SK-N-MC (cell line): Measurements from ENCODE around the gene SLC7A5.
"Not testable (repeated sequence)": the region's sequence is repeated elsewhere in the genome, so short reads cannot be mapped to it uniquely, and the experiment has no call there.

Source experiments
- DNase-seq: peaks from one replicate; pipeline ENCODE4 v3.0.0-alpha.2; 2011; ENCODE audit warnings: low read depth, low spot score
- H3K27ac ChIP-seq: fragments of 200-600 bp; sonication (generic); 2 replicates; pipeline ENCODE4 v1.5.1; 2016; ENCODE audit warnings: mixed run types
- H3K36me3 ChIP-seq: fragments of 200-600 bp; sonication (generic); 2 replicates; pipeline ENCODE4 v1.6.1; 2017; ENCODE audit warnings: antibody characterized with exemption, low read length, mixed read lengths; ENCODE audit not compliant: insufficient read depth
- H3K4me3 ChIP-seq: fragments of 200-600 bp; sonication (generic); 2 replicates; pipeline ENCODE4 v1.5.1; 2016
- H3K9ac ChIP-seq: fragments of 200-600 bp; sonication (generic); 2 replicates; pipeline ENCODE4 v1.8.0; 2017; ENCODE audit warnings: mixed run types, mixed read lengths; ENCODE audit not compliant: insufficient read length
- H3K9me3 ChIP-seq: fragments of 200-600 bp; sonication (generic); 2 replicates; pipeline ENCODE4 v1.6.1; 2017; ENCODE audit warnings: low read depth, mild to moderate bottlenecking, antibody characterized with exemption, low read length, moderate library complexity, mixed read lengths
- EZH2 ChIP-seq: fragments of 200-600 bp; sonication (generic); IDR thresholded peaks from one replicate; pipeline ENCODE4 v1.6.1; 2017; ENCODE audit warnings: antibody characterized with exemption
- FOXP2 ChIP-seq: optimal IDR thresholded peaks from 2 replicates; pipeline ENCODE3; 2011; ENCODE audit warnings: mild to moderate bottlenecking, moderate library complexity; ENCODE audit not compliant: insufficient read depth; ENCODE audit errors: extremely low read length, control extremely low read depth
- POLR2AphosphoS5 ChIP-seq: IDR thresholded peaks from 2 replicates; pipeline ENCODE4 v1.6.1; 2012; ENCODE audit warnings: mild to moderate bottlenecking, low read depth, low read length, borderline replicate concordance

SLC7A5 gene

DNA sequence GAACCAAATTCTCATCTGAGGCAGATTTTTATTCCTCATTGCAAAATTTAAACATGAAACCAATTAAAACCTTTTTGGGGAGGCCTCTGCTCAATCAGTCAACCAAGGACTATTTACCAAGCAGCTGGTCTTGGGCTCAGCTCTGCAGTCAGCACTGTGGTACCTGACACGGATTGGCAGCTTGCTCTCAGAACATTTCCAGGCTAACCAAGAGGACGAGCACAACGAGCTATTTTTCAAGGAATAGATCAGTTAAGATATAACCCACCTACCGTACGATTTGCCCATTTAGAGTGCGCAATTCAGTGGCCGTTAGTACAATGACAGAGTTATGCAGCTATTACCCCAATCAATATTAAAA is 77.1 kb downstream of the SLC7A5 start:
- no peak for DNase-seq
- Histone ChIP-seq H3K9me3 (no peaks in the 10 kb centered on the region), H3K36me3 (no peaks in the 10 kb centered on the region), H3K4me3 (no peak overlapping the region), H3K9ac (no peak overlapping the region), H3K27ac (no peak overlapping the region)
- TF ChIP-seq POLR2AphosphoS5 (no peak), EZH2 (no peak), FOXP2 (no peak)

DNA sequence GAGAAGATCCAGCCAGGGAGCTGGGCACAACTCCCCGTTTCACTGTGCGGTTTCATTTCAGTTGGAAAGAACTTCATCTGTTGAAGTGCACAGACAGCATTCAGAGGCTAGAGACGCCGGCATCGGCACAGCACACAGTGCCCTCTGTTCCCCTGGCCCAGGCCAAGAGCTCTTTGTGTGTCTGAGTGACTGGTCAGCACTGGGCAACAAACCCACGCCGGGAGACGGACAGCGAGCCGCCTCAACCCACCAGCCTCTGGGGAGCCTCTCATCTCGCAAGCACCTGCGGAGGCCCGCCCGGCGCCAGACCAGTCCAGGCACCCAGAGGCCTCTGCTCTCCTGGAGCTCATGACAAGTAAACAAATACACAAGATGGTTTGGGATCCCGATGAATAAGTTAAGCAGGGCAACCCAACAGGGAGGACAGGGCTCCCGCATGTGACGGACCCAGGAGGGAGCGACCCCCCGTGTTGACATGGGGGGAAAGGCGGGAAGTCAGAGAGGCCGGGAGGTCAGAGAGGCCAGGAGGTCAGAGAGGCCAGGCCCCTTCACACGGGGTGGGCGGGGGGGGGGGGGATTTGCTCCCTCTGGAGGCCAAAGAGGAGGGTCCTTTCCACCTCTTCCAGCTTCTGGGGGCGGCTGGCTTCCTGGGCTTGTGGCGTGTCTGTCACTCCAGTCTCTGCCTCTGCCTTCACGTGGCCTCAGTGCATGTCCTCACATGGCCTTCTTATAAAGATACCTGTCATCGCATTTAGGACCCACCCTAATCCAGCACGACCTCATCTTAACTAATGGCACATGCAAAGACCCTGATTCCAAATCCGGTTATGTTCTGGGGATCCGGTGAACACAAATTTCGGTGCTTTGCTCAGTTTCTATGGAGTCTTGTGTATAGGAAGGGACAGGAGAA is 77.8 kb downstream of the SLC7A5 start:
- Histone ChIP-seq H3K36me3 (no peaks in the 10 kb centered on the region), H3K27ac (no peak overlapping the region), H3K9ac (no peak overlapping the region), H3K4me3 (no peak overlapping the region), H3K9me3 (no peaks in the 10 kb centered on the region)
- DNase-seq, result no peak
- TF ChIP-seq POLR2AphosphoS5 (no peak), FOXP2 (no peak), EZH2 (no peak)

DNA sequence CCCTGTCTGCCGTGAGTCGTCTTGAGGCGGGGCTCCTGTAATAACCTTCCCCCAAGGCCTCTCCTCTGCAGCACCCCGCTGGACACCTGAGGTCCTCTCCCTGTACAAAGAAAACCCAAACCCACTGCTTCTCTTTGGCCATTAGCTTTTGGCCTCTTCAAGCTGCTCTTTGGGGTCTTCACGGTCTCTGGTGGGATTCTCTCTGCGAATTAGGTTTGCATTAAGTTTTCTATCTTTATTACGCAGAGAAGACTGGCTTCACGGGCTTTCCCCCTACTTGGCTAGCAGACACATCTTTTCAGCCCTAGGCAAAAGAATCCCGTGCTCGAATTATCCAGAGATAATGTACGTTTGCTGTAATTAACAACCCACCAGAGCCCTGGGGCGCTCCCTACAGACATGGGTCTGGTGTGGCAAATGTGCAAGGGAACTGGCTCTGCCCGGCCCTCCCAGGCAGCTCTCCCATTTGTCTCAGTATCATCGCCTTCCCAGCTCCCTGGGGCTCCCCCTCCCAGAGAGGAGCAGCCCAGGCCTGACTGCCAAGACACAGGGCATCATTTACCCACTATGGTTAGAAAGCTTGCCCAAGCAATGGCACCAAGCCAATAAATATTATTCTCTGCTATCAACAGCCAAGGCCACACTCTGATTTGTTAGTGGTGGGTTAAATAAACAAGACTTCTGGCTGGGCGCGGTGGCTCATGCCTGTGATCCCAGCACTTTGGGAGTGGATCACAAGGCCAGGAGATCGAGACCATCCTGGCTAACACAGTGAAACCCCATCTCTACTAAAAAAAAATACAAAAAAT is 78.8 kb downstream of the SLC7A5 start:
- no peak overlapping the region for H3K4me3 ChIP-seq
- no peak overlapping the region for H3K9ac ChIP-seq
- DNase-seq, result no peak
- H3K9me3 ChIP-seq, result no peaks in the 10 kb centered on the region
- no peak overlapping the region for H3K27ac ChIP-seq
- TF ChIP-seq POLR2AphosphoS5 (no peak), FOXP2 (no peak), EZH2 (no peak)
- H3K36me3 ChIP-seq, result no peaks in the 10 kb centered on the region

DNA sequence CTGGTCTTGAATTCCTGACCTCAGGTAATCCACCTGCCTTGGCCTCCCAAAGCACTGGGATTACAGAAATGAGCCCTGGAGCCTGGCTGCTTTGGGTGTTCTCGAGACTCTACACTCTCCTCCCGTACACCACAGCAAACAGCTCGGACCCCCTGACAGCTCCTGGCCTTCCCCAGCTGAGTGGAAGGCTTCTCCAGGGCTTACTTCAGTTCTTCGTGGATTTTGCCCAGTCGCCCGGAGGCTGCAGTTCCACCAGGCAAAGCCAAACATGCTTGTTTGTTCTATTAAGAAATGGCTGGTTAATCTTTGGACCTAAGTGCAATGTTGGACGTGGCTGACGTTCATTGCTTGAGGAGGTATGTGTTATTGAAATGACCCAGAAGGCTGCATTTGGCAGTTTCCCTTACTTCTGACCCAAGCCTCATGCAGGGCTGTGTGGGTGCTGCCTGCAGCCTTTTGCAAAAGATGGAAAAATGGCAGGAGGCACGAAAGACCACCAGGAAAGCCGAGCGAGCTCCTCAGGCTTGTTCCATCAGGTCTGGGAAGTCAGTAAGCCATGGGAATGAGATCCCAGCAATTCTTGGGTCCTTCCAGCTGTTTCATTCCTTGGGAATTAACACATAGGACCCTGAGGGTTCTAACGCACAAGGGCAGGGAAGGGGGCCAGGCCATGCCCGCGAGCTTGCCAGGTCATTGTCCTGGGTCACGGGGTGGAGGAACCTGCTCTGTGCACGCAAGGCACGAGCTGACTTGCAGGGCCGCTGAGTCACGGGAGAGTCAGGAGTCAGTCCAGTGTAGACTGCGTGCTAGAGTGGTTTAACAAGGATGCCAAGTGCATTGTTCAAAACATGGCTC is 79.6 kb downstream of the SLC7A5 start:
- Histone ChIP-seq H3K9me3 (no peaks in the 10 kb centered on the region), H3K9ac (no peak overlapping the region), H3K4me3 (no peak overlapping the region), H3K27ac (no peak overlapping the region), H3K36me3 (no peaks in the 10 kb centered on the region)
- TF ChIP-seq POLR2AphosphoS5 (no peak), EZH2 (no peak), FOXP2 (no peak)
- DNase-seq, result no peak

DNA sequence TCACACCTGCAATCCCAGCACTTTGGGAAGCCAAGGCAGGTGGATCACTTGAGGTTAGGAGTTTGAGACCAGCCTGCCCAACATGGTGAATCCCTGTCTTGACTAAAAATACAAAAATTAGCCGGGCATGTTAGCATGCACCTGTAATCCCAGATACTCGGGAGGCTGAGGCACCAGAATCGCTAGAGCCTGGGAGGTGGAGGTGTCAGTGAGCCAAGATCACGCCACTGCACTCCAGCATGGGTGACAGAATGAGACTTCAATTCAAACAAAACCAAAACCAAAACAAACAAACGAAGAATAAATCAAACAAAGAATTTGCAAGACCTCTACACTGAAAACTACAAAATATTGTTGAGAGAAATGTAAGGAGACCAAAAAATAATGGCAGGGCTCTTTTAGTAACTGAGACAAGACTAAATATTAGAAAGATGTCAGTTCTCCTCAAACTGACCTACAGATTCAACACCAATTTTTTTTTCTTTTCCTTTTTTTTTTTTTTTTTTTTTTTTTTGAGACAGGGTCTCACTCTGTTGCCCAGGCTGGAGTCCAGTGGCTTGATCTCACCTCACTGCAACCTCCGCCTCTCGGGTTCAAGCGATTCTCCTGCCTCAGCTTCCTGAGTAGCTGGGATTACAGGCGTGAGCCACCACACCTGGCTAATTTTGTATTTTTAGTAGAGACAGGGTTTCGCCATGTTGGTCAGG is 80.4 kb downstream of the SLC7A5 start:
- H3K36me3 ChIP-seq, H3K4me3 ChIP-seq, H3K27ac ChIP-seq, H3K9me3 ChIP-seq, H3K9ac ChIP-seq, DNase-seq: not testable (repeated sequence)

DNA sequence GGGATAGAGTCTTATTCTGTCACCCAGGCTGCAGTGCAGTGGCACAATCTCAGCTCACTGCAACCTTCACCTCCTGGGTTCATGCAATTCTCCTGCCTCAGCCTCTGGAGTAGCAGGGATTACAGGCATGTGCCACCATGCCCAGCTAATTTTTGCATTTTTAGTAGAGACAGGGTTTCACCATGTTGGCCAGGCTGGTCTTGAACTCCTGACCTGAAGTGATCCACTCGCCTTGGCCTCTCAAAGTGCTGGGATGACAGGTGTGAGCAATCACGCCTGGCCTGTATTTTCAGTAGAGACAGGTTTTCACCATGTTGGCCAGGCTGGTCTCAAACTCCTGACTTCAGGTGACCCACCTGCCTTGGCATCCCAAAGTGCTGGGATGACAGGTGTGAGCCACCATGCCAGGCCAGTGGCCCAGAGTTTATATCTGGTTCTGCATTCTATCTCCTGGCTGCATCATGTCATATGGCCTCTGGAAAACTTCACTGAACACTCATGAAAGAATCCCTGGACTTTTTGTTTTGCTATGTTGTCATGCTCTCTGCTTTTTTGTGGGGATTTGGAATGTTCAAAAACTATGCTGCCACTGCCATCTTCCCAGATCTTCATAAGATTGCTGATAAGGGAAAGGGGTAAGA is 81.7 kb downstream of the SLC7A5 start:
- not testable (repeated sequence) for H3K9ac ChIP-seq, DNase-seq, H3K4me3 ChIP-seq, H3K27ac ChIP-seq, H3K36me3 ChIP-seq, H3K9me3 ChIP-seq

DNA sequence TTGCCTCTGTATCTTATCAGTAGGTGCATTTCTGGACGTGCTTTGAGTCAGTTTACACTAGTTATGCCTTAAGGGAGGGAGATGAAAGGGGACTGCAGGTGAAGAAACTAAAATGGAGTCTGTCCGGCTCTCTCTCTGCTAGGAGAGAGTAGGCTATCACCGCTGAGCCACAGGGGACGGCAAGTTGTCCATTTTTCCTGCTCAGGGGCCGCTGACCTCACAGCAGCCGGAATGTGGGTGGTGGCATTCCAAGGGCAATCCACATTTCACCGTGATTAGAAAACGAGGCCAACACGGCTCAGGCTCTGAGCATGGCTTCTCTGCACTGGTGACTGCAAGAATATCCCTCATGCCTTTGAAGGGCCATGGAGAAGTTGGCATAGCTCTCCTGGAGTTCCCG is 84.5 kb downstream of the SLC7A5 start:
- DNase-seq, result no peak
- no peak overlapping the region for H3K4me3 ChIP-seq
- H3K36me3 ChIP-seq, result no peaks in the 10 kb centered on the region
- no peak overlapping the region for H3K9ac ChIP-seq
- H3K9me3 ChIP-seq, result no peaks in the 10 kb centered on the region
- H3K27ac ChIP-seq, result no peak overlapping the region
- TF ChIP-seq FOXP2 (no peak), POLR2AphosphoS5 (no peak), EZH2 (no peak)
